ENCODE measurements around the gene OR1N2. TPM values are rescaled to one million over a fixed set of nuclear protein-coding genes. Genes with fewer than 3 reads are reported as not detected.
"Not testable (repeated sequence)": the region's sequence is repeated elsewhere in the genome, so short reads cannot be mapped to it uniquely, and the experiment has no call there.

OR1N2 gene
- total RNA-seq, 4 donors from 2014 or later, result 0.48 TPM; not detected in 3

DNA sequence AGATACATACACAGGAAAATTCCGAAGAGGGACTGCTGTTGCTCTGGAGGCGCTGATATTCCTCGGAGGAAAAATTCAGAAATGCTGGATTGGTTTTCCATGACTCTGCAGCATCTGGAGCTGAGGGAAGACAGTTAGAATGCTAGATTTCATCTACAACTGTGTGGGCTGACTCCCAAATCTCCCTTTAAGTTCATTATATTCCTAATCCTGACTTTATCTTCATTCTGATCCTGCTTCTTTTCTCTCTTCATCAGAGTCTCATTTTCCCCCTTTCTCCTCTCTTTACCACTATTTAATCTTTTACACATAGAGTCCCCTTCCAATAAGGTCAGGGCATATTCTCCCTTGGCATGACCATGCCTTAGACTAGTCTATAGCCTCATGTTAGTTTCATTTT, 25.7 kb upstream of the OR1N2 start, which contains the start of gene OR1N1:
Gene OR1N1 (minus strand): TSS at position 101 of the 400 bp plus-strand sequence. CDS start 0 bp downstream, at position 101.
- DNase-seq (ENCODE audit: low spot score), result no peak
- TF ChIP-seq CTCF (IDR thresholded peaks at IDR 0.05), result no peak
- no peak for ATAC-seq (ENCODE audit: low FRiP score)

- ATAC-seq (ENCODE audit: low FRiP score); DNase-seq (ENCODE audit: low spot score): not testable (repeated sequence)
Observed at GRCh38 chr9:122531157-122531556, 21.8 kb upstream of the OR1N2 start.

DNA sequence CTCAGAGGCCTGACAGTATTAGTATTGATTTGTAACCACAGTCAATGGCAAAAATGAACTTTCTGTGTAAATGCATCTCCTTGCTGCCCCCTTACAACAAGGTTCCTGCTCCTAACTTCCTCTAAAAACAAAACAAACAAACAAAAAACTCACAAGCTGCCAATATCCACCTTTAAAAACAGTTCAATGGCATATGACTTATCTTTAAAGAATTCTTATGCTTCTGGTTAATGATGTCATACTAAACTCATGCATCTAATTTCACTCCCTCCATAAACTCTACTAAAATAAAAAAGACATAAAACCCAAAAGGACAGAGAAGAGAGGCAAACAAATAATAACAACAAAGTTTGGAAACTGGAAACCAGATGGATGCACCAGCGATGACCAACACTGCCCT, 16.8 kb upstream of the OR1N2 start:
- DNase-seq (ENCODE audit: low spot score) (no peak), ATAC-seq (ENCODE audit: low FRiP score) (no peak)
- no peak for TF ChIP-seq CTCF (IDR thresholded peaks at IDR 0.05)

DNA sequence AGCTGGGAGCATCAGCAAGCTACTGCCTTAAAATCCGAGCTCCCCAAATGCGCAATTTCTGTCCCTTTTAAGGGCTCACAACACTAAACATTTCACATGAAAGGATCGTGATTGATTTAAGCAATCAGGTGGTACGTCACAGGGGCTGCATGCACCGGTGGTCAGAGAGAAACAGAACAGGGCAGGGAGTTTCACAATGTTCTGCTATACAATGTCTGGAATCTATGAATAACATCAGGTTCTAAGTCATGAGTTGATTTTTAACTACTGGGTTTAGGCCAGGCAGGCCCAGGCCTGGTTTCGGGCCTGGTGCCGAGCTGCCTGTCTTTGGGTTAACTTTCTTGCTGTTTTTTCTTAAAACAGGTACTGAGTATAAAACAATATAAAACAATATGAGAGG, 15.8 kb upstream of the OR1N2 start:
- DNase-seq (ENCODE audit: low spot score); ATAC-seq (ENCODE audit: low FRiP score): not testable (repeated sequence)

DNA sequence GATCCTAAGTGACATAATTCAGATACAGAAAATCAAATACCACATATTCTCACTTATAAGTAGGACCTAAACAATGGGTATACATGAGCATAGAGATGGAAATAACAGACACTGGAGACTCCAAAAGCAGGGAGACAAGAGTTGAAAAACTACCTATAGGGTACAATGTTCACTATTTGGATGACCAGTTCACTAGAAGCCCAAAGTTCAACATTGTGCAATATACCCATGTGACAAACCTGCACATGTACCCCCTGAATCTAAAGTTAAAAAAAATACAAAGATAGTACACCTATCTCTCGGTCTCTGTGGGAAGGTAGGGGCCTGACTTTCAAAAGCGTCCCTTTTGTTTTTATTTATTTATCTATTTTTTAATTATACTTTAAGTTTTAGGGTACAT, 14.2 kb upstream of the OR1N2 start:
- no peak for TF ChIP-seq CTCF (IDR thresholded peaks at IDR 0.05)
- no peak for DNase-seq (ENCODE audit: low spot score)
- ATAC-seq (ENCODE audit: low FRiP score), result no peak

DNA sequence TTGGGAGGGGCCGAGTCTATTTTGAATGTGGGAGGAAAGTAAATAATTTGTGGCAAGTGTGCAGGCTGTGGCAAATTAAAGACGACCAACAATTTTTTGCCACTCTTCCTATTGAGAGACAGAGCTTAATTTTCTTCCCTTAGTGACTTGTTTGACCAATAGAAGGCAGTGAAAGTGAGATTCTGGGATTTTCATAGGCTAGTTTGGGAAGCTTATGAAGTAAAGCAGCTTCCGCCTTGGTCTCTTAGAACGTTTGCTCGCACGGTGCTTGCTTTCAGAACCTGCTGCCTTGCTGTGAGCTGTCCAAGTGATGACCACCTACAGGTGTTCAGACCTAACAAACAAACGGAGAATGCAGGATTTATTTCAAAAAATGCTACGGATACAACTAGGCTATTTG, 6.7 kb upstream of the OR1N2 start:
- DNase-seq (ENCODE audit: low spot score) (no peak), ATAC-seq (ENCODE audit: low FRiP score) (no peak)
- no peak for TF ChIP-seq CTCF (IDR thresholded peaks at IDR 0.05)

DNA sequence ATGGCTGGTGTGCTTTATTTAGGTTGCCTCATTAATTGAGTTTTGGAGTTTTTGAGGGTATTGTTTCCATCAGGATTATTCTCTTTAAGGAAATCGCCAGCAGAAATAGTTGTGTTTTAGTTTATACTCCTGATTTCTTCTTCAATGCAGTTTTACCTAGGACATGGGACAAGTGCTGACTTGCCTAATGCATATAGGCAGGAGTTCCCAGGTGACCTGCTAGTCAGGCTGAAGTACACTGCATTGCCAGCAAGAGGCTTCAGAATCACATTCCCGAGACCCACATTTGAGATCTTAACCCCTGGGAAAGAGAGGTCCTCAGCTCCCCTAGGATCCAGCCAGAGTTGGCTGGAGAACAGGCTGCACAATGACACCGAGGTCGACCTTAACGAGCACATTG, 1.5 kb upstream of the OR1N2 start:
- TF ChIP-seq CTCF (IDR thresholded peaks at IDR 0.05), result no peak
- DNase-seq (ENCODE audit: low spot score), result no peak
- no peak for ATAC-seq (ENCODE audit: low FRiP score)

GRCh38 chr9:122561446-122561845, 8.5 kb downstream of the OR1N2 start:
- DNase-seq (ENCODE audit: low spot score), result no peak

More at GRCh38 chr9:122561446-122561845, 8.5 kb downstream of the OR1N2 start:
- no peak for ATAC-seq (ENCODE audit: low FRiP score)
- no peak for TF ChIP-seq CTCF (IDR thresholded peaks at IDR 0.05)
